HFFc6 (cell line): Measurements from ENCODE around the gene RUBCN. TPM values are rescaled to one million over a fixed set of nuclear protein-coding genes. Genes with fewer than 3 reads are reported as not detected.
"Not testable (repeated sequence)": the region's sequence is repeated elsewhere in the genome, so short reads cannot be mapped to it uniquely, and the experiment has no call there.

Experiments
- DNase-seq: peaks from one replicate; pipeline ENCODE4 v3.0.0-alpha.2; 2018
- H3K27ac Mint-ChIP-seq: 2 replicates; pipeline ENCODE4 v1.8.0; 2020; ENCODE audit warnings: mild to moderate bottlenecking, mixed read lengths
- H3K27me3 Mint-ChIP-seq: 2 replicates; pipeline ENCODE4 v1.8.0; 2021; ENCODE audit warnings: mild to moderate bottlenecking, moderate library complexity, mixed read lengths; ENCODE audit not compliant: insufficient read depth
- H3K36me3 Mint-ChIP-seq: 2 replicates; pipeline ENCODE4 v1.8.0; 2021; ENCODE audit warnings: low read depth, mixed read lengths
- H3K4me1 Mint-ChIP-seq: 2 replicates; pipeline ENCODE4 v1.8.0; 2020; ENCODE audit warnings: low read depth, mixed read lengths
- H3K4me3 Mint-ChIP-seq: 2 replicates; pipeline ENCODE4 v1.8.0; 2020; ENCODE audit warnings: mild to moderate bottlenecking, moderate library complexity, mixed read lengths
- H3K9me3 Mint-ChIP-seq: 2 replicates; pipeline ENCODE4 v1.8.0; 2020; ENCODE audit warnings: mild to moderate bottlenecking, mixed read lengths
- total RNA-seq, 6 experiments: library from RNA; stranded (reverse); fragmentation: NEBNext Ultra II Directional; extraction: Animal tissue kit (Norgen Biotek cat#: 25700); gene quantifications; 2 replicates in 1 of 6; 3 replicates in 5 of 6; pipeline ENCODE4 v1.2.3, GENCODE V29; 2021

Gene RUBCN
- total RNA-seq, 6 experiments from 2014 or later = 27.0 to 30.4 (median 29.4) TPM

DNA sequence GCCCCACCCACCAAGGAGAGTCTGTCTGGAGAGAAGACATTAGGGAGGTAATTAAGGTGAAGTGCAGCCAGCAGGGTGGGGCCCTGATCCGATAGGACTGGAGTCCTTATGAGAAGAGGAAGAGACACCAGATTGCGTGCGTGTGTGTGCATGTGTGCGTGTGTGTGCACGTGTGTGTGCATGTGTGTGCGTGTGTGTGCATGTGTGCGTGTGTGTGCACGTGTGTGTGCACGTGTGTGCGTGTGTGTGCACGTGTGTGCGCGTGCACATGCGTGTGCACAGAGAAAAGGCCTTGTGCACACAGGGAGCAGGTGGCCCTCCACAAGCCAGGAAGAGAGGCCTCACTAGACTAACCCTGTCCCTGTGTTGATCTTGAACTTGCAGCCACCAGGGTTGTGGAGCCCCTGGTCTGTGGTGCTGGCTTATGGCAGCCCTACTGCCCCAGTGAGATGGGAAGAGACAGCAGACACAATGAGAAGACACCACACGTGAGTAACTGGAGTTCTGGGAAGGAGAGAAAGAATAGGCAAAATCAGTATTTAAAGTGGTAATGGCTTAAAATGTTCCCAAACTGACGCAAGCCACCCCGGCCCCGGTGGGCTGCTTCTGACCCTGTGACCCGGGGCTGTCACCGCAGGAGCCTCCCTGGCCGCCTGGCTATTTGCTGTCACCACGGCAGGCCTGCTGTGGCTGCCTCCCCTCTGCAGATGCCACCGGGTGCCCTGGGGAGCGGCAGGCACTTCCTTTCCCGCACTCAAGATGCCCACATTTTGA is 73.2 kb downstream of the RUBCN start:
- not testable (repeated sequence) for H3K4me3 Mint-ChIP-seq, H3K36me3 Mint-ChIP-seq, H3K4me1 Mint-ChIP-seq, H3K27me3 Mint-ChIP-seq, DNase-seq, H3K9me3 Mint-ChIP-seq, H3K27ac Mint-ChIP-seq

DNA sequence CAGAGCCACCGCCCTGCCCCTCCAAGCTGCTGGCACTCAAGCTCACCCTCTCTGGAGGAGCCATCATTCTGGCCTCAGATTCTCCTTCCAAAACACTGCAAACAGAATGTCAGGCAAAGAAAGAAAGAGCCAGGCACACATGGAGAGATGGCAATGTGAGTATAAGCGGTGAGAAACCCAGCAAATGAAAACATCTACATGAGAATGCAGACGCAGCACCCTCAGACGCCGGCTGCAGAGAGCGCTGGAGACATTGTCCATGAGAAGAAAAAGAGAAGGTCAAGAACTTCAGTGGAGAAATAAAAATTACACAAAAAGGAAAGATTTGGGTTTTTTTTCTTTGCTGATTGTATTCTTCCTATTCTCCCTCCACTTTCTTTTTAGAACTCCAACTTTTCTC is 74.4 kb downstream of the RUBCN start:
- not testable (repeated sequence) for H3K36me3 Mint-ChIP-seq, H3K4me1 Mint-ChIP-seq, H3K27ac Mint-ChIP-seq, DNase-seq, H3K9me3 Mint-ChIP-seq, H3K27me3 Mint-ChIP-seq, H3K4me3 Mint-ChIP-seq

DNA sequence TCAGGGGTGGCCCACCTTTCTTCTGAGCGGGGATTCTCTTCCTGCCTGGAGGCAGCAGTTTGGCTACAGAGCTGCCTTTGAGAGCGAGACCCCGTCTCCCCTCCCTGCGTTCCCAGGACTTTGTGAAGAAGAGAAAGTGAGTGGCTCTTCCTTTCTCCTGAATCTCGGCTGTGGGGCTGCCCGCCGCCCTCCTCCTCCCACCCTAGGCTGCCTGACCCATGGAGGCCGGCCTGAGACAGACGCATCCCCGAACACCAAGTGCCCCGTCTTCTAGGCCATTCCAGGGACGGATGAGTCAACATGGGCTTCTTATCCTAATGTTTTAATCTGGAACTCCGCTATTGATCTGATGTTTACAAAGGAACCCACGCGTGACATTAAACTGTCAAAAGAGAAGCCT is 74.8 kb downstream of the RUBCN start:
- not testable (repeated sequence) for H3K27me3 Mint-ChIP-seq, H3K4me3 Mint-ChIP-seq, H3K4me1 Mint-ChIP-seq, DNase-seq, H3K9me3 Mint-ChIP-seq, H3K36me3 Mint-ChIP-seq, H3K27ac Mint-ChIP-seq

DNA sequence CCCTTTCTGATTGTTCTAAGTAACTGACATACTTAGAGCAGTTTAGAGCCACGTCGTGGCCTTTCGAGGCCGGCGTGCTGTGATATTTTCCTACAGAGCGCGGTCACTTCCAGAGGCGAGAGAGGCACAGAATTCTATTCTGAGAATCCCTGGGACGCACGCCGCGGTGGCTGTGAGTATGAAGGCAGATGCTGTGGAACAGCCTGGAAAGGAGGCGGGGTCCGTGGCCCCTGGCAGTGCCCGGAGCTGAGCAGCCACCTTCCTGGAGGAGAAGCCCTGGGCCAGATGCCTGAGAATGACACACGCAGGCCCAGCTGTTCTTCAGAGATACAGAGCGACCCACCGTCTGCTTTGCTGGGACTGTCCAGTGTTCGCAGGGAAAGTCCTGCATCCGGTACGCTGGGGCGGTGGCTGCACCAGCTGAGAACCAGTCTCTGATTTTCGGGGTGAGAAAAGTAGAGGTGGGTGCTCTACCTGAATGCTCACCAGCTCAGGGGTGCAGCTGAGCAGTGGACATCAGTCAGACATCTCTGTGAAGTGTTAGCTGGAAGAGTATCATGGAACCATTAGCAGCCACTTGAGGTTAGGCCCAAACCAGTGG is 75.4 kb downstream of the RUBCN start:
- not testable (repeated sequence) for H3K9me3 Mint-ChIP-seq, H3K36me3 Mint-ChIP-seq, DNase-seq, H3K27ac Mint-ChIP-seq, H3K4me1 Mint-ChIP-seq, H3K27me3 Mint-ChIP-seq, H3K4me3 Mint-ChIP-seq

DNA sequence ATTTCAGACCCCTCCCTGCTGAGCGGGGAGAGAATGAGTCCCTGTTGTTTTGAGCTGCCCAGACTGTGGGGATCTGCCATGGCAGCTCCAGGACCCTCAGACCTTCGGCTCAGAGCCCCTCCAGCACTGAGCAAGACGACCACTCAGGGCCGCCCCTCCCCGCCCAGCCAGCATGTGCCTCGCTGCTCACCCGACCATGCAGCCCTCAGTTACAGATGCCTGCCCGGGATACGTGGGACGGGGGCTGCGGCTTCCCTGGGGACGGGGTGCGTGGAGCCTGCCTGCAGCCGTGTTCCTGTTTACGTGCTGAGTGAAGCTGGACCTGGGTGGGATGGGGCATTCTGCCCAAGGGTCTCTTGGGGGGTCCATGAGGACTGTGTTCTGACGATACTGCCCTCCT is 77.0 kb downstream of the RUBCN start:
- not testable (repeated sequence) for H3K4me3 Mint-ChIP-seq, H3K36me3 Mint-ChIP-seq, H3K9me3 Mint-ChIP-seq, H3K4me1 Mint-ChIP-seq, H3K27ac Mint-ChIP-seq, DNase-seq, H3K27me3 Mint-ChIP-seq

DNA sequence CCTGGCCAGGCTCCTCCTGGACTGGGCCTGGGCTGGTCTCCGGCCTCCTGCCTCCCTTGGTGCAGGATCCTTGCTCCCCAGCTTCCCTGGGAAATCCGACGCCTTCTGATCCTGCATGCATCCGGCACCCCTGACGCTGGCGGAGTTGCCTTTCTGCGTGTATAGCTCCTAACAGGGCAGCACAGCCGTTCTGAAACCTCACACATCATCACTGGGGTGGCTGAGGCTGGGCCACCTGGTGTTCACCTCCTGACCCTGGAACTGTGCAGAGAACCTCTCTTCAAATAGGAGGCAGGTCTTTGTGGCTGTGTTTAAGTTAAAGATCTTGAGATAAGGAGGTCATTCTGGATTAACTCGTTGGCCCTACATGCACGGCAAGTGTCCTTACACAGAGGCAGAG is 77.6 kb downstream of the RUBCN start:
- not testable (repeated sequence) for H3K4me1 Mint-ChIP-seq, H3K36me3 Mint-ChIP-seq

DNA sequence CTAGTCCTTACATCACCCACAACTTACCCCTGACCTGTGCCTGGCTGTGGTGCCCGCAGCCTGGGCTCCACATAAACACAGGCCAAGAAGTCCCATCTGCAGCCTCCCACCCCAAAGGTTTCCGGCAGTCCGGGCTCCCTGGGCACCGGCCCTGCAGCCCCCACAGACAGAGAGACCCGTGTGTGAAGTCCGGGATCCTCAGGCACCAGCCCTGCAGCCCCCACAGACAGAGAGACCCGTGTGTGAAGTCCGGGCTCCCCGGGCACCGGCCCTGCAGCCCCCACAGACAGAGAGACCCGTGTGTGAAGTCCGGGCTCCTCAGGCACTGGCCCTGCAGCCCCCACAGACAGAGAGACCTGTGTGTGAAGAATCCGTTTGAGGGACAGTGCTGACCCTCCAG is 78.0 kb downstream of the RUBCN start:
- H3K27me3 Mint-ChIP-seq, H3K4me3 Mint-ChIP-seq, H3K36me3 Mint-ChIP-seq, H3K4me1 Mint-ChIP-seq, H3K9me3 Mint-ChIP-seq, DNase-seq, H3K27ac Mint-ChIP-seq: not testable (repeated sequence)

More for the DNA sequence above, 77.6 kb downstream of the RUBCN start:
- not testable (repeated sequence) for H3K27me3 Mint-ChIP-seq, DNase-seq, H3K9me3 Mint-ChIP-seq, H3K27ac Mint-ChIP-seq, H3K4me3 Mint-ChIP-seq

DNA sequence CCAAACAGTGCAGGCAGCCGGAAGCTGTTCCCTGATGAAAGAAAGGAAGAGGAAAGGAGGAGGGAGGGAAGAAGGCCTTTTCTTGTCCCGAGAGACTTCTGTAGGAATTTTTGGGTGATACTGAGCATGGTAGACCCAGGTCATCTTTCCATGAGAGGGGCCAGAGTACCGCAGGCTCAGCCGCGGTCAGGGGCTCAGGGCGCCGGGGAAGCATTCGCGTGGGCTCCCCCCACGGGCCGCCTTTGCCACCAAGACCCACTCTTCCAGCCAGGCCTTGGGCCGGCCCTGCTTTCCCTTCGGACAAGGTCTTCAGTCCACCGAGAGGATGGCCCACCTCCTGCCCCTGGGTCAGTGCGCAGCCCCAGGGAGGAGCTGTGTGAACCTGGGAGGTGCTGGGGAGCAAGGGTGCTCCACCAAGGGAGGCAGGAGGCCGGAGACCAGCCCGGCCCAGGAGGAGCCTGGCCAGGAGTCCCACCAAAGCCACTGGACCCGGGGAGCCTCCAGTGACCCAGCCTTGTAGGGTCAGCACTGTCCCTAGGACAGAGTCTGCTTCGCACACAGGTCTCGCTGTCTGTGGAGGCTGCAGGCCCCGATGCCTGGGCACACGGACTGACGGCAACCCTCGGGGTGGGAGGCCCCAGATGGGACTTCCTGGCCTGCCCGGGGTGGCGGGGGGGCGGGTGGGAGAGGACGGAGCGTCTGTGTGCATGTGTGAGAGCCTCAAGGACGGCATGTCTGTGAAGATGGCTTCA is 79.0 kb downstream of the RUBCN start:
- not testable (repeated sequence) for H3K36me3 Mint-ChIP-seq, H3K9me3 Mint-ChIP-seq, H3K4me3 Mint-ChIP-seq, H3K27me3 Mint-ChIP-seq, H3K4me1 Mint-ChIP-seq, H3K27ac Mint-ChIP-seq, DNase-seq

DNA sequence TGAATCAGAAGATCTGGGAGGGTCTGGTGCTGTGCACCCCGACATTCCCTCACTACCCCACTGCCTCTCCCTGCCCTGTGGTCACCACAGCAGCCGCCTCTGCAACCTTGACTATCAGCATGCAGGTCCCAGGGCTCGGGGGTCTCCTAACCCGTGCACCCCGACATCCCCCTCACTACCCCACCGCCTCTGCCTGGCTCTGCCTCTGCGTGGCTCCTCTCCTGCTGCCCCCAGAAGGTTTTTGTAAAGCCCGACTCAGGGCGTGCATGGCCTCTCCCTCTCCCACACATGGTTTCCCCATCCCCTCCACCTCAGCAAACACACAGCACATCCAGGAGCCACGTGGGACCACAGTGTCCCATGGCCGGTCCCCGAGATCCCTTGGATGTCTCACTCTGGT is 79.7 kb downstream of the RUBCN start:
- H3K36me3 Mint-ChIP-seq, H3K4me3 Mint-ChIP-seq, DNase-seq, H3K4me1 Mint-ChIP-seq, H3K27me3 Mint-ChIP-seq, H3K27ac Mint-ChIP-seq, H3K9me3 Mint-ChIP-seq: not testable (repeated sequence)

DNA sequence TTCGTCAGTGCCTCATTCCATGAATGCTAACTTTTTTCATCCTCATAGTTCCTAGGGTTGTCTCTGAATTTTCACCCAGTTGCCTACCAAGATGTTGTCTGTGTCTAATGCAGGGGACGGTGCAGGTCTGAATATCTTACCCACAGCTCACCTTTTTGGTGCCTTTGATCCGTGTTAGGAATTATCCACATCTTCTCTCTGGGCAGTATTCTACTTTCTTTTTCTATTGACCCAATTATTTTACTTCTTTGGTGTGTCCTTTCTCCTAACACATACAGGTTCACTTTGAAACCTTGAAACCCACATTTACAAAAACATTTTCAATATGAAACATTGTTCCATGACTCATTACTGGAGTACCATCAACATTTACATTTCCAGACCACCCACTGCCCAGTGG is 80.6 kb downstream of the RUBCN start:
- H3K27ac Mint-ChIP-seq, H3K36me3 Mint-ChIP-seq, H3K9me3 Mint-ChIP-seq, DNase-seq, H3K4me1 Mint-ChIP-seq, H3K27me3 Mint-ChIP-seq: not testable (repeated sequence)
- H3K4me3 Mint-ChIP-seq = peak overlapping the region; percentile 46; the same call in 1 of the 2 replicates

DNA sequence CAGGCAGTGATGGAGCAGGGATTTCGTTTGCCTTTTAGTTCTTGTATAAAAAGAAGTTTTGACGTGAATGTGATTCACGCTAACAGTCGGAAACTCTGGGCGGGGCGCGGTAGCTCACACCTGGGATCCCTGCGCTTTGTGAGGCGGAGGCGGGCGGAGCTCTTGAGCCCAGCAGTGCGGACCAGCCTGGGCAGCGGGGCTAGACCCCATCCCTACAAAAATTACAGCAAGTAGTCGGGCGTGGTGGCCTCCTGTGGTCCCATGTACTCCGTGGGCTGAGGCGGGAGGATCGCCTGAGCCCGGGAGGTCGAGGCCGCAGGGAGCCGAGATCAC is 81.7 kb downstream of the RUBCN start:
- H3K9me3 Mint-ChIP-seq, DNase-seq, H3K4me3 Mint-ChIP-seq, H3K27me3 Mint-ChIP-seq, H3K36me3 Mint-ChIP-seq, H3K4me1 Mint-ChIP-seq, H3K27ac Mint-ChIP-seq: not testable (repeated sequence)

DNA sequence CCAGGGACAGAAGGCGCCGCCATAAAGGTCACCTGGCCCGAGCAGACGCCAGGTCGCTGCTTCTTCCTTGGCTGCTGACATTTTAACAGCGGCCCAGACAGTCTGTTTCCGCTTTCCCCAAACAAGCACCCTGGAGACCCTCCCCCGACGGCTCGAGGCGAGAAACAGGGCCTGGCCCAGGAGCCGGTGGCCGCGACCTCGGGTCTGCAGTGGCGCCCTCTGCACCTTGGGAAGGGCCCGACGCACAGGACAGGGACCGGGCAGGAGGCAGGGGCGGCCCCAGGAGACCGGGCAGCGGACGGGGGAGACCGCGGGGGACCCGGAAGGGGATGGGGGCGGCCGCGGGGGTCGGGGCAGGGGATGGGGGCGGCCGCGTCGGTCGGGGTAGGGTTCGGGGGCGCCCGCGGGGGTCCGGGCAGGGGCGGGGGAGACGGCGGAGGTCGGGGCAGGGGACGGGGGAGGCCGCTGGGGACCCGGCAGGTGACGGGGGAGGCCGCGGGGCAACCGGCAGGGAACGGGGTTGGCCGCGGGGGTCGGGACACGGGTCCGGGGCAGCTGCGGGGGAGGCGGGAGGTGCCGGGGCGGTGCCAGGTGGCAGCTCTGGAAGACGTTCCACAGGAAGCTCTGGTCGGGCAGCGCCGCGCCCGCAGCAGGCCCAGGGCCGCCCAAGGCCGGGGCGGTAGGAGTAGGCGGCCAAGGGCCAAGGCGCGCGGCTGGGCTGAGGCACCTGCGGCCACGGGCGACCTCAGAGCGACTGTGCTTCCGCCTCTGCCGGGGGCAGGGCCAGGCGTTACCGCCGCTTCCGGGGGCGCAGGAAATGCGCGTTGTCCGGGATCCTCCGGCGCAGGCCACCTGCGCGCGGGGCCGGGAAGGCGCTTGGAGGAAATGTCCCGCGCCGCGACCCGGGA is 82.4 kb downstream of the RUBCN start:
- not testable (repeated sequence) for H3K4me1 Mint-ChIP-seq, H3K27me3 Mint-ChIP-seq, H3K27ac Mint-ChIP-seq, H3K36me3 Mint-ChIP-seq, H3K4me3 Mint-ChIP-seq, H3K9me3 Mint-ChIP-seq, DNase-seq

DNA sequence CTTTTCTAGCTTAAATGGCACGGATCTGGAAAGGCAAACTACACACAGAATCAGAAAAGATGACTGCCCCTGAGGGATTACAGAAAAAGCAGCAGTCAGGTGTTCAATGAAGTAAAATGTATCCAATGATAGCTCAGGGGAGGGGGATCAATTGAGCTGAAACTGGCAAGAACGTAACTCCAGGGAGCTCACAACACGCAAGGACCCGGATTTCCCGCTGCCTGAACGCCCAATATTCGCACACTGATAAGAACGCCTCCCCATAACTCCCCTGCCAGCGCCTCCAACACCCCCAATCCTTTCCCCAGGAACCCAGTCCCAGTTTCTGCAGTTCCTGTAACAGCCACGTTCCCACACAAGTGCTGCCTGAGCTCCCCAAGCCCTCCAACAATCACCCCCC is 83.8 kb downstream of the RUBCN start:
- H3K4me3 Mint-ChIP-seq, H3K9me3 Mint-ChIP-seq, H3K4me1 Mint-ChIP-seq, H3K27me3 Mint-ChIP-seq, H3K27ac Mint-ChIP-seq, H3K36me3 Mint-ChIP-seq, DNase-seq: not testable (repeated sequence)
